Kidney epithelial cell (primary cell): ENCODE data around the gene ABCF3. TPM values are rescaled to one million over a fixed set of nuclear protein-coding genes. Genes with fewer than 3 reads are reported as not detected.
A peak's percentile ranks its signal among the peaks of the same experiment; 100 is the strongest.

Experiments used
- DNase-seq: peaks from one replicate; pipeline ENCODE4 v3.0.0-alpha.2; 2010; ENCODE audit warnings: low read depth
- H3K27me3 ChIP-seq: 2 replicates; pipeline ENCODE4 v1.6.0; 2011; ENCODE audit warnings: low read length; ENCODE audit not compliant: control insufficient read depth, insufficient read depth
- H3K36me3 ChIP-seq: 2 replicates; pipeline ENCODE4 v1.5.1; 2011; ENCODE audit warnings: low read length; ENCODE audit not compliant: control insufficient read depth, insufficient read depth
- H3K4me3 ChIP-seq: 2 replicates; pipeline ENCODE4 v1.5.1; 2011; ENCODE audit warnings: low read depth, mild to moderate bottlenecking, control low read depth, low read length
- total RNA-seq: library from RNA; depleted of rRNA; stranded (reverse); fragments of >200 nt; gene quantifications from 2 replicates; pipeline ENCODE4 v1.2.3, GENCODE V29; 2015
- TF ChIP-seq, protein P1 (sequence below): IDR thresholded peaks from 2 replicates; pipeline ENCODE4 v1.5.1; 2011; ENCODE audit warnings: mild to moderate bottlenecking, moderate library complexity, low read length, control low read depth, inconsistent platforms; ENCODE audit not compliant: insufficient read depth, poor library complexity, severe bottlenecking

Gene ABCF3
- total RNA-seq, 1 donor from 2014 or later, result 55.7 TPM

GRCh38 chr3:184184546-184185230, 1.3 kb upstream of the ABCF3 start:
- no peaks in the 10 kb centered on the region for H3K27me3 ChIP-seq
- H3K4me3 ChIP-seq, result no peak overlapping the region
- DNase-seq, result no peak
- H3K36me3 ChIP-seq, result peaks cover 10% of the 10 kb centered on the region
- TF ChIP-seq, protein P1, sequence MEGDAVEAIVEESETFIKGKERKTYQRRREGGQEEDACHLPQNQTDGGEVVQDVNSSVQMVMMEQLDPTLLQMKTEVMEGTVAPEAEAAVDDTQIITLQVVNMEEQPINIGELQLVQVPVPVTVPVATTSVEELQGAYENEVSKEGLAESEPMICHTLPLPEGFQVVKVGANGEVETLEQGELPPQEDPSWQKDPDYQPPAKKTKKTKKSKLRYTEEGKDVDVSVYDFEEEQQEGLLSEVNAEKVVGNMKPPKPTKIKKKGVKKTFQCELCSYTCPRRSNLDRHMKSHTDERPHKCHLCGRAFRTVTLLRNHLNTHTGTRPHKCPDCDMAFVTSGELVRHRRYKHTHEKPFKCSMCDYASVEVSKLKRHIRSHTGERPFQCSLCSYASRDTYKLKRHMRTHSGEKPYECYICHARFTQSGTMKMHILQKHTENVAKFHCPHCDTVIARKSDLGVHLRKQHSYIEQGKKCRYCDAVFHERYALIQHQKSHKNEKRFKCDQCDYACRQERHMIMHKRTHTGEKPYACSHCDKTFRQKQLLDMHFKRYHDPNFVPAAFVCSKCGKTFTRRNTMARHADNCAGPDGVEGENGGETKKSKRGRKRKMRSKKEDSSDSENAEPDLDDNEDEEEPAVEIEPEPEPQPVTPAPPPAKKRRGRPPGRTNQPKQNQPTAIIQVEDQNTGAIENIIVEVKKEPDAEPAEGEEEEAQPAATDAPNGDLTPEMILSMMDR, result no peak

GRCh38 chr3:184185461-184186183, 377 bp upstream of the ABCF3 start:
- Histone ChIP-seq H3K36me3 (peaks cover 10% of the 10 kb centered on the region), H3K27me3 (no peaks in the 10 kb centered on the region), H3K4me3 (peak overlapping the region; percentile 72)
- TF ChIP-seq, protein P1, result no peak
- peak; percentile 95 for DNase-seq

DNA sequence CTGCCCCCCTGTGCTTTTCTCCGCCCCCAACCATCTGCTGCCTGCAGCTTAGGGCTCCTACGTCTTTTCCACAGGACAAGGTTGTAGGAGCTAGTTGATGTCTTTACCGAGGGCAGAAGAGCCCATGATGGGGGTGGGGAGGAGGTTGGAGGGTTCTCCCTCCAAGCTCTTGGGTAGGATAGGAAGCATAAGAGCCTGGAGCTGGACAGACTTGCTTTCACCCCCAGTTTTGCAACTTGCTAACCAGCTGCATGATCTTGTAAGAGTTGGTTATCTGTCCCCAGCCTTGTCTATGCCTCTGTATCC, 856 bp downstream of the ABCF3 start:
- no peak for DNase-seq
- H3K36me3 ChIP-seq, result peaks cover 9% of the 10 kb centered on the region
- peak overlapping the region; percentile 72 for H3K4me3 ChIP-seq
- TF ChIP-seq, protein P1, result no peak
- no peaks in the 10 kb centered on the region for H3K27me3 ChIP-seq

- no peak for DNase-seq
- TF ChIP-seq, protein P1, result no peak
- no peak overlapping the region for H3K4me3 ChIP-seq
- no peaks in the 10 kb centered on the region for H3K27me3 ChIP-seq
- H3K36me3 ChIP-seq, result peaks cover 8% of the 10 kb centered on the region
Measured at GRCh38 chr3:184188080-184188479, 2.1 kb downstream of the ABCF3 start.

DNA sequence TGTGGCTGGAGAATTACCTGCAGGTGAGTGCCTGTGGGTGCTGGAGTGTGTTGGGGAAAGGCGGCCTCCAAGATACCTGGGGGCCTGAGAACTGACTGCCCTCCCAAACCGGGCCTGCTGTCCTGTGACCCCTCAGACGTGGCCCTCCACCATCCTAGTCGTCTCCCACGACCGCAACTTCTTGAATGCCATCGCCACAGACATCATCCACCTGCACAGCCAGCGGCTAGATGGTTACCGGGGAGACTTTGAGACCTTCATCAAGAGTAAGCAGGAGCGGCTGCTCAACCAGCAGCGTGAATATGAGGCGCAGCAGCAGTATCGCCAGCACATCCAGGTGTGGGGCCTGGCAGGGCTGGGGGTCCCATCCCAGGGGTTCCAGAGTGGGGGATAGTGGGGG, 3.4 kb downstream of the ABCF3 start:
- no peak for DNase-seq
- TF ChIP-seq, protein P1, result no peak

More for the DNA sequence above, 3.4 kb downstream of the ABCF3 start:
- H3K4me3 ChIP-seq, result no peak overlapping the region
- H3K36me3 ChIP-seq, result peaks cover 11% of the 10 kb centered on the region
- H3K27me3 ChIP-seq, result no peaks in the 10 kb centered on the region
